ENCODE results near the gene TRAF3. TPM values are rescaled to one million over a fixed set of nuclear protein-coding genes. Genes with fewer than 3 reads are reported as not detected.

The TRAF3 gene
- total RNA-seq, 1 experiment from 2014 or later, result 11.5 TPM

DNA sequence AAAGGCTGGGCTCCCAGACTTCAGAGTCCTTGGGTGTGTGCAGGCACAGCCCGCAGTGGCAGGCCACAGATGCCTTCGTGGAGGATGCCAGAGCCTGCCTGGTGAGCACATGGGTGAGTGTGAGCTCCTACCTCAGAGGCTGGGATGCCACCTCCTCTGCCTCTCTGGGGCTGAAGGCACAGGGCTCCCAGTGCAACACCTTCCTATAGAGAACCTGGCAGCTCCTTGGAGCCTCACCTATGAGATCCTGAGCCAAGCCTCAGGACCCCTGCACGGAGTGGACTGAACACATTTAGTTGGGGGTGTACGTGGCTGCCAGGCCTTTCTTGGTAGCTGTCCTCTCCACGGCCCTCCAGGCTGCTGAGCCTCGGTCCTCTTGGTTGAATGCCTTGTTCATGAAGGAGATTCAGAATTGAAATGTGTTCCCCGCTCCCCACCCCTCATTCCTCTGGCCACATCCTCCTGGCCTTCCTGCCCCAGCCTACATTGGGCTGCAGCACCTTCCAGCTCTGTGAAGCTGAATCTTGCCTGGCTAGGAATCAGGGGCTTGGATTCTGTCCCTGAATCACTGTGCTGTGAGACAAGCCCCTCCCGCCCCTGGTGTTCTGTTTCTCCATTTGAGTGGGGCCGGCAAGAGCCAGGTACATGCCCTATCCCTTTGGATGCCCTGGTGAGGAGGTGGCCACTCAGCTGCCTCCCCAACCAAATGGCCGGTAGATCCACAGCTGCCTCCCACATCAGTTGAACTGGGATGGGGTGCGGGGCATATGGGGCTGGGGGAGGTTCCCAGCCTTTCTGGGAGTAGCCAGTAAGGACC is 38.7 kb upstream of the TRAF3 start:
- DNase-seq, result peak; percentile 43

GRCh38 chr14:102739190-102739469 is 38.1 kb upstream of the TRAF3 start:
- H3K27me3 ChIP-seq (ENCODE audit: control insufficient read depth, insufficient read depth, low read length), result no peaks in the 10 kb centered on the region
- H3K36me3 ChIP-seq (replicated peaks; ENCODE audit: control insufficient read depth, insufficient read depth, low read length), result peaks cover 2% of the 10 kb centered on the region; the same call in 1 of the 2 replicates
- DNase-seq, result no peak
- no peak overlapping the region for H3K4me3 ChIP-seq (ENCODE audit: insufficient read depth, low read depth, low read length)

More for the DNA sequence above, 38.7 kb upstream of the TRAF3 start:
- H3K36me3 ChIP-seq (replicated peaks; ENCODE audit: control insufficient read depth, insufficient read depth, low read length), result peaks cover 2% of the 10 kb centered on the region; the same call in 1 of the 2 replicates
- no peaks in the 10 kb centered on the region for H3K27me3 ChIP-seq (ENCODE audit: control insufficient read depth, insufficient read depth, low read length)
- H3K4me3 ChIP-seq (ENCODE audit: insufficient read depth, low read depth, low read length), result no peak overlapping the region

GRCh38 chr14:102746634-102747438 is 30.4 kb upstream of the TRAF3 start:
- no peak overlapping the region for H3K4me3 ChIP-seq (ENCODE audit: insufficient read depth, low read depth, low read length)
- peak; percentile 28 for DNase-seq
- no peaks in the 10 kb centered on the region for H3K36me3 ChIP-seq (replicated peaks; ENCODE audit: control insufficient read depth, insufficient read depth, low read length)
- H3K27me3 ChIP-seq (ENCODE audit: control insufficient read depth, insufficient read depth, low read length), result no peaks in the 10 kb centered on the region

DNA sequence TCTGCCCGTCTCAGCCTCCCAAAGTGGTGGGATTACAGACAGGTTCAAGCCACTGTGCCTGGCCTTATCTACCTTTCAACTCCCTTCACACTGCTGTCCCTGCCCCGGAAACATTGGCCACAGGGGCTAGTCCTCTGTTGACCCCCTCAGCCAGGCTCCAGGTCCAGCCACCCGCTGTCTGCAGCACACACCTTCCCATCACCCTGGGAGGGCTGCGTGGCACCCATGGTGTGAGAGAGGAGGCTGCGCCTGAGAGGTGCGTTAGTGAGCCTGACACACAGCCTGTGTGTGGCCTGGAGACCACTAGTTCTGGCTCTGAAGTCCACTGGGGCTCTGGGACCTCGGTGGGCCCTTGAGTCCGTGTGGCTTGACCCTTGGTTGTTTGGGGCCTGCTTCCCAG is 28.4 kb upstream of the TRAF3 start:
- Histone ChIP-seq H3K36me3 (replicated peaks; ENCODE audit: control insufficient read depth, insufficient read depth, low read length) (no peaks in the 10 kb centered on the region), H3K27me3 (ENCODE audit: control insufficient read depth, insufficient read depth, low read length) (no peaks in the 10 kb centered on the region), H3K4me3 (ENCODE audit: insufficient read depth, low read depth, low read length) (no peak overlapping the region)
- DNase-seq, result peak; percentile 21

DNA sequence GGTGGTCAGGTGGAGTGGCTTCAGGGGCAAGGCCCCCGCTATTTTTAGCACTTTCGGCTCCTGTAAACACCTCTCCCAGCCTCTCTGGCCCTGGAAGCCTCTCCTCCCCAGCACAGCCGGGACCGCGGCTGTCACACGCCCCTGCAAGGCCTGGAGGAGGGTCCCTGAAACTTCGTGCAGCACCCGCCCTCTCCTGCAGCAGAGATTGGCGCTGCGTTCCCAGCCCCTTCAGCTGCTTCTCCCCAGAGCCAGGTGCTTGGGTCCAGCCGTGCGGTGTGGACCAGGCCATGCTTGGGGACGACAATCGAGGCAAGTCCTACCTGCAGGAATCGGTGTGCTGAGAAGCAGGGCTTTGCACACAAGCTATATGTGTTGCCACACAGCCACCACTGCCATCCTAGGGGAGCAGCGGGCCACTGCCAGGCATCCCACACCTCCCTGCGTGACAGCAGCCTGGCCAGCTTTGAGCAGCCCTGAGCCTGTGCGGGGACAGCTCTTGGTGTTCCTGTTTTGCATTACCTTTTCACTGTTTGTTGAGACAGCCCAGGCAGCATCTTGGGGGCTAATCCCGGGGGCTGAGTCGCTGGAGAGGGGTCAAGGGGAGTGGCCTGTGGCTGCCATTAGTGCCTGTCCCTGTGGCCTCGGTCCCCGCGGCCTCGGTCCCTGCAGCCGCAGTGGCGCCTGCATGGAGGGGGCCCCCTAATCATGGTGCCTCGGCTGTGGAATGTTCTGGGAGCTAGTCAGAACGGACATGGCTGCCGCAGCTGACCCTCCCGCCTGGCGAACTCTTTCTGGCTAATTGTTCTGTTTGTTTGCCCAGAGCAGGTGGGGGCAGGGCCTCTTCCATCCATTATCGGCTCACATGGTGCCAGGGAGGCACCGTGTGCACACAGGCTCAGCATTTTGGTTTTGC is 27.6 kb upstream of the TRAF3 start:
- H3K4me3 ChIP-seq (ENCODE audit: insufficient read depth, low read depth, low read length), result no peak overlapping the region
- no peaks in the 10 kb centered on the region for H3K27me3 ChIP-seq (ENCODE audit: control insufficient read depth, insufficient read depth, low read length)
- peak; percentile 72 for DNase-seq
- no peaks in the 10 kb centered on the region for H3K36me3 ChIP-seq (replicated peaks; ENCODE audit: control insufficient read depth, insufficient read depth, low read length)

GRCh38 chr14:102750376-102750775 is 26.9 kb upstream of the TRAF3 start:
- no peak for DNase-seq

GRCh38 chr14:102751088-102751487 is 26.2 kb upstream of the TRAF3 start:
- peak; percentile 50 for DNase-seq
- Histone ChIP-seq H3K27me3 (ENCODE audit: control insufficient read depth, insufficient read depth, low read length) (no peaks in the 10 kb centered on the region), H3K4me3 (ENCODE audit: insufficient read depth, low read depth, low read length) (no peak overlapping the region), H3K36me3 (replicated peaks; ENCODE audit: control insufficient read depth, insufficient read depth, low read length) (no peaks in the 10 kb centered on the region)

More at GRCh38 chr14:102750376-102750775, 26.9 kb upstream of the TRAF3 start:
- Histone ChIP-seq H3K36me3 (replicated peaks; ENCODE audit: control insufficient read depth, insufficient read depth, low read length) (no peaks in the 10 kb centered on the region), H3K27me3 (ENCODE audit: control insufficient read depth, insufficient read depth, low read length) (no peaks in the 10 kb centered on the region), H3K4me3 (ENCODE audit: insufficient read depth, low read depth, low read length) (no peak overlapping the region)

DNA sequence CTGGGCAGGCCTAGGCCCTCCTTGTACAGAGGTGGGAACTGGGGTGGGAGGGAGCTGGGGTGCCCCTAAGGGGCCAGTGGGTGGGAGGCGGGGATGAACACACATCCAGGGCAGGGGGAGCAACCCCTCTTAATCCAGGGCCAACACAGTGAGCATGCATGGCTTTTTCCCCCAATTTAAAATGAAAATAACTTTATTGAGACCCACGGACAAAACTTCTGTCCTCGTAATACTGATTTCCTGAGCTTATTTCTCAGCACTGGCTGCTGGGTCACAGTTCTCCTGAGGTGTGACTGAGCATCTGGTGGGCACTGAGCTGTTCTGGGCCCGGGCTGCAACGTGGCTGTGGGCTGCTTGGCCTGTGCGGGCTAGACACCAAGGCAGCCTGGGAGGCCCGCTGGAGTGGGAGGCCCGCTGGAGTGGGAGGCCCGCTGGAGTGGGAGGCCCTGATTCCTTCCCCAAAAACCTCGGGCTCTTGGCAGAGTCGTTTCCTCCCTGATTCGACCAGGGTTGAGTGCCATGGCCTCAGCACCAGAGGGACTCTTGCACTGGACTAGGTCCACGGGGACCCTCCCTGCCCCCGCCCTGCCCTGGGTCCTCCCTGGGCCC is 24.9 kb upstream of the TRAF3 start:
- no peaks in the 10 kb centered on the region for H3K27me3 ChIP-seq (ENCODE audit: control insufficient read depth, insufficient read depth, low read length)
- H3K4me3 ChIP-seq (ENCODE audit: insufficient read depth, low read depth, low read length), result no peak overlapping the region
- H3K36me3 ChIP-seq (replicated peaks; ENCODE audit: control insufficient read depth, insufficient read depth, low read length), result no peaks in the 10 kb centered on the region
- DNase-seq, result peak; percentile 44

- no peak for DNase-seq
- no peaks in the 10 kb centered on the region for H3K36me3 ChIP-seq (replicated peaks; ENCODE audit: control insufficient read depth, insufficient read depth, low read length)
- no peaks in the 10 kb centered on the region for H3K27me3 ChIP-seq (ENCODE audit: control insufficient read depth, insufficient read depth, low read length)
- H3K4me3 ChIP-seq (ENCODE audit: insufficient read depth, low read depth, low read length), result no peak overlapping the region
These were observed 22.6 kb upstream of the TRAF3 start for GRCh38 chr14:102754370-102755262.

GRCh38 chr14:102757646-102758045 is 19.6 kb upstream of the TRAF3 start:
- H3K27me3 ChIP-seq (ENCODE audit: control insufficient read depth, insufficient read depth, low read length), result 0 out of 2 replicates have a peak, but pooled peaks cover 1% of the 10 kb centered on the region
- no peak overlapping the region for H3K4me3 ChIP-seq (ENCODE audit: insufficient read depth, low read depth, low read length)
- DNase-seq, result no peak
- H3K36me3 ChIP-seq (replicated peaks; ENCODE audit: control insufficient read depth, insufficient read depth, low read length), result no peaks in the 10 kb centered on the region

GRCh38 chr14:102758087-102758486 is 19.2 kb upstream of the TRAF3 start:
- no peak for DNase-seq
- no peak overlapping the region for H3K4me3 ChIP-seq (ENCODE audit: insufficient read depth, low read depth, low read length)
- no peaks in the 10 kb centered on the region for H3K36me3 ChIP-seq (replicated peaks; ENCODE audit: control insufficient read depth, insufficient read depth, low read length)
- 0 out of 2 replicates have a peak, but pooled peaks cover 1% of the 10 kb centered on the region for H3K27me3 ChIP-seq (ENCODE audit: control insufficient read depth, insufficient read depth, low read length)

DNA sequence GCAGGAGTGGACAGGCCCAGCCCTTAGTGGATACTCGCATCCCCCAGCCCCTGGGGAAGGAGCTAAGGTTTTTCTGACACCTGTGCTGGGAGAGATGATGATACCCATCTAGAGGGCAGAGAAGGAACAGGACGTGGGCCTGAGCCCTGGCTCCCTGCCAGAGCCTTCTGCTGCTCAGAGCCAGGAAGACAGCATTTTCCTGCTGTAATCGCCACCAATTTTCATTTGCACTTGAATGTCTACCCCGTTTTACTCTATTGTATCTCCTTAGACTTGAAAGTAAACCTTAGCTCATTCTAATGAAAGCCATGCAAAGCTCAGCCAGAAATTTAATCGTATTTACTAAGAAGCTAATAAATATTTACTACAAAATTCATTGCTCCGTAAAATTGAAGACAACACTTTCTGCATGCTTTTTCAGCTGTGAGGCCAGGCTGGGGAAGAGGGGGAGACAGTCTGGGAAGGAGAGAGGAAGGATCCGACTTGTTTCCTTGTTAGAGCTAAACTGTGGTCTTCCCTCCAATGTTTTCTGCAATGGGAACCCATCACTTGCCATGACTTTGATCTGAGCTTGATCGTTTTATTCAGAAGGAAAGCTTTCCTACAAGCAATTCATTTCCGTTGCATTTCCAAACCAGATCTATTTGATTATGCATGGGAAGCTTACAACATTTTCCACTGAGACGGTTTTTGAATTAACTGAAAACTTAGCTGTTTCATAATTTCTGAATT is 17.6 kb upstream of the TRAF3 start:
- H3K36me3 ChIP-seq (replicated peaks; ENCODE audit: control insufficient read depth, insufficient read depth, low read length), result no peaks in the 10 kb centered on the region
- H3K4me3 ChIP-seq (ENCODE audit: insufficient read depth, low read depth, low read length), result no peak overlapping the region
- 0 out of 2 replicates have a peak, but pooled peaks cover 1% of the 10 kb centered on the region for H3K27me3 ChIP-seq (ENCODE audit: control insufficient read depth, insufficient read depth, low read length)
- peak; percentile 76 for DNase-seq

Measured in H7 (cell line).